A549 (cell line): ENCODE results near the gene ZNF750.

ENCODE experiments used
- ATOH8 ChIP-seq: fragments of 250-450 bp; sonication (Bioruptor Pico); IDR thresholded peaks from 2 replicates; pipeline ENCODE4 v1.5.0; 2020; ENCODE audit warnings: low read depth, mild to moderate bottlenecking, moderate library complexity
- CEBPB ChIP-seq, 2 experiments: fragments of >200 bp in 1 of 2; sonication (Bioruptor Twin) in 1 of 2; formaldehyde crosslinking in 1 of 2; IDR thresholded peaks; 2 replicates each; pipeline ENCODE4 v1.6.1; 2012 to 2016
- CHD4 ChIP-seq: fragments of 200-600 bp; sonication (generic); IDR thresholded peaks from 2 replicates; pipeline ENCODE4 v1.6.1; 2016; ENCODE audit warnings: antibody characterized with exemption, mild to moderate bottlenecking, borderline replicate concordance
- CTCF ChIP-seq: fragments of >200 bp; sonication (Bioruptor Twin); formaldehyde crosslinking; IDR thresholded peaks from 3 replicates; pipeline ENCODE4 v1.5.1; 2016
- EHMT2 ChIP-seq: fragments of 200-600 bp; sonication (generic); IDR thresholded peaks from 2 replicates; pipeline ENCODE4 v1.6.1; 2016; ENCODE audit warnings: antibody characterized with exemption, low read depth, mild to moderate bottlenecking, moderate library complexity
- EP300 ChIP-seq, 2 experiments: fragments of >200 bp; sonication (Bioruptor Twin); formaldehyde crosslinking; IDR thresholded peaks; 2 replicates in 1 of 2; 3 replicates in 1 of 2; pipeline ENCODE4 v1.6.1; 2016 to 2017
- HDAC2 ChIP-seq: fragments of 200-600 bp; sonication (generic); IDR thresholded peaks from 2 replicates; pipeline ENCODE4 v1.6.1; 2016
- JUN ChIP-seq, 2 experiments: fragments of >200 bp; sonication (Bioruptor Twin); formaldehyde crosslinking; IDR thresholded peaks; 2 replicates in 1 of 2; 3 replicates in 1 of 2; pipeline ENCODE4 v1.6.1; 2016 to 2017
- MAFK ChIP-seq: fragments of 450-650 bp; IDR thresholded peaks from 2 replicates; pipeline ENCODE4 v1.6.1; 2014; ENCODE audit not compliant: partially characterized antibody
- MYC ChIP-seq: IDR thresholded peaks from 2 replicates; pipeline ENCODE4 v1.6.1; 2012; ENCODE audit warnings: mild to moderate bottlenecking, inconsistent platforms, low read length, improper control_type of control experiment, borderline replicate concordance
- NPAS2 ChIP-seq: fragments of 250-450 bp; sonication (Bioruptor Pico); IDR thresholded peaks from 2 replicates; pipeline ENCODE4 v1.8.0; 2022; ENCODE audit warnings: mild to moderate bottlenecking, moderate library complexity, borderline replicate concordance
- POLR2A ChIP-seq: IDR thresholded peaks from 2 replicates; pipeline ENCODE4 v1.6.1; 2012; ENCODE audit warnings: mild to moderate bottlenecking, low read length
- REST ChIP-seq: fragments of 200-600 bp; sonication (generic); IDR thresholded peaks from 2 replicates; pipeline ENCODE4 v1.6.1; 2016; ENCODE audit warnings: antibody characterized with exemption, mild to moderate bottlenecking, moderate library complexity
- USF2 ChIP-seq: fragments of 450-650 bp; IDR thresholded peaks from 2 replicates; pipeline ENCODE4 v1.6.1; 2014; ENCODE audit warnings: antibody characterized with exemption

GRCh38 chr17:82874011-82874835, 34.4 kb upstream of the ZNF750 start:
- TF ChIP-seq CTCF (no peak), EP300 (IDR thresholded peaks at IDR 0.05) (no peak), JUN (IDR thresholded peaks at IDR 0.05) (no peak), POLR2A (no peak), MYC (no peak), CEBPB (IDR thresholded peaks at IDR 0.05) (no peak), USF2 (no peak), HDAC2 (no peak), EHMT2 (no peak), ATOH8 (no peak), REST (no peak), MAFK (no peak), NPAS2 (no peak), CHD4 (no peak)
